HT-29 (cell line): ENCODE results near the gene CUBN. TPM values are rescaled to one million over a fixed set of nuclear protein-coding genes. Genes with fewer than 3 reads are reported as not detected.

ENCODE experiments used
- DNase-seq: peaks from one replicate; pipeline ENCODE4 v3.0.0-alpha.2; 2015; ENCODE audit warnings: low spot score
- total RNA-seq: library from RNA; depleted of rRNA; stranded (reverse); fragments of >200 nt; shearing (Covaris generic); gene quantifications from 2 replicates; pipeline ENCODE4 v1.2.3, GENCODE V29; 2014

CUBN gene
- total RNA-seq, 1 experiment from 2014 or later = not detected

DNA sequence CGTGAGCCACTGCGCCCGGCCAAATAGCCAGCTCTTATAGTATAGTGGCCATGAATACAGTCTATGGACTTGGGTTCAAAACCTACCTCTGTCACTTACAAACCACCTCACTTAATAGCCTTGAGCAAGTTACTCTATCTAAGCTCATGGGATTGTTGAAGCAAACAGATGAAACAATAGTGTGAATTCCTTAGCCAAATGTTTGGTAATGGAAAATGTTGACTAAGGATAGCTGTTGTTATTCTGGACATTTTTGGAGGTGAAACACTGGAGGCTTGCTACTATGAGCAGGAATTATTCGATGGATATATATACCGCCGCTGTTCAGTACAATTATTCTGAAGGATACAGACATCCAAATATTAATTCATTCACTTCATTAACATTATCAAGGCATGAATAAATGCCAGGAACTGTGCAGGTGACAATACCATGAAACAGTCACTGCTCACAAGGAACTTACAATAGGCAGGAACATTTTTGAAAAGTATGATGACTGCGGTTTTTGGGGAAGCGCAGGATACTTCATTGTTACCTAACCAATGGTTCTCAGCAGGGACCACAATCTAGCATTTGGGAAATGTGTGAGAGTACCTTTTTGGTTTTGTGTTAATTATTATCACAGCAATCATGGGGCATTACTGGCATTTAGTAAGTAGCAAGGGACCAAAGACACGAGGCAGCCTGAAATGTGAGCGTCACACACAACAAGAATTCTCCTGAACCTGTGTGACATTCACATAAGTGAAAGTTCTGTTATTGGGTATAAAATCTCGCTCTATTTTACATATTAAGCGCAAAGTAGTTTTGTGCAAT, 55.7 kb downstream of the CUBN start:
- DNase-seq = no peak

DNA sequence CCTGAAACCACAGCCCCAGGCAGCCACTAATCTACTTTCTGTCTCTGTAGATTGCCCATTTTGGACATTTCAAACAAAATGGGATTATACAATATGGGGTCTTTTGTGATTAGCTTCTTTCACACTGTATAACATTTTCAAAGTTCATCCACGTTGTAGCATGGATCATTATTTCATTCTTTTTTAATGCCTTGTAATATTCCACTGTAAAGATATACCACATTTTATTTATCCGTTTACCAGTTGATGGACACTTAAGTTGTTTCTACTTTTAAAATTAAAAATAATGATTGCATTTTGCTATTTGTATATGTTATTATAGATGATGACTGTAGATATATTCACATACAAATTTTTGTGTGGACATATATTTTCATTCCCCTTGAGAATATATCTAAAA, 60.7 kb downstream of the CUBN start:
- DNase-seq = no peak

DNA sequence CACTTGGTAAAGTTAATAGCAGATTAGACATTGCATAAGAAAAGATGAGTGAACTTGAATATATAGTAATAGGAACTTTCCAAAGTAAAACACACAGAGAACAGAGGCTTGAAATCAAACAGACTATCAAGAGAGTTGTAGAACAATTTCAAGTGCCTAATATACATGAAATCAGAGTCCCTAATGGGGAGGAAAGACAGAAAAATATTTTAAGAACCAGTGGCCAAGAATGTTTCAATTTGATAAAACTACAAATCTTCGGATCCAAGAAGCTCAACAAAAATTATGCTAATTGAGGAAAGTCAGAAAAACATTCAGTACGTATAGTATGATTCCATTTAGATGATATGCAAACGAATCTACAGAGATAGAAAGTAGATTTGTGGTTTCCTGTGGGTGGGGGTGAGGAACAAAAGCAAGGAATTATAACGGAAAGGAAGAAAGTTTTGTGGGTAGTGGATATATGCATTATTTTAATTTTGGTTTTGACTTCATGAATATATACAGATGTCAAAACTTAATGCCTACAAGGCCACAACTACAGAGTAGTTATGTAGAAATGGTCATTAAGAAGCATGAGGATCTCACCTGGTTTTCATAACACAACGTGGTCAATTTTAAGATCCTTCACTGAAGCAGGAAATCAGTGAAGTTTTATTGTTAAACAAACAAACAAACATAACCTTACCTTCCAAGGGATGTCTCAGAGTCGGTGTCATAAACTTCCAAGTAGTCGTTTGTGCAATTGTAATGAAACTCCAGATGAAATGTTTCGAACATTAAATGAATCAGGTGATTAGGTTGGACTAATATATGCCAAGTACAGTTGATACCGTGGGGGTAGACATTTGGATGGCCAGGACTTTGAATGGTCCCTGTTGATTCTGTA, 62.0 kb downstream of the CUBN start:
- DNase-seq = peak; percentile 27

DNA sequence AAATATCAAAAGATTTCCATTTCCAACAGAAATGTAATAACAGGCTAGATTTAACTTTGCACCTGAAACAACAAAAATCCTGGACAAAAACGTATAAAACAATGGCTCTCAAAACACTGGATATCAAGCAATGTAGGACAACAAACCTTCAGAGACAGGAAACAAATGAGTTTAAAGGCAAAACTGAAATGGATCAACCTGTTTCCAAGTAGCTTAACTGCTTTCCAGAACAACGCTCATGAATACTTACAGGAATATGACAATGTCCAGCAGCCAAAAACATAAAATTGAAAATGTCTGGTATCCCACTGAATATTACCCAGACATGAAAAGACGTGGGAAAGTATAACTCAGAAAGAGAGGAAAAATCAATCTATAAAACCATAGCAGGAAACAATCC, 62.8 kb downstream of the CUBN start:
- DNase-seq = no peak

DNA sequence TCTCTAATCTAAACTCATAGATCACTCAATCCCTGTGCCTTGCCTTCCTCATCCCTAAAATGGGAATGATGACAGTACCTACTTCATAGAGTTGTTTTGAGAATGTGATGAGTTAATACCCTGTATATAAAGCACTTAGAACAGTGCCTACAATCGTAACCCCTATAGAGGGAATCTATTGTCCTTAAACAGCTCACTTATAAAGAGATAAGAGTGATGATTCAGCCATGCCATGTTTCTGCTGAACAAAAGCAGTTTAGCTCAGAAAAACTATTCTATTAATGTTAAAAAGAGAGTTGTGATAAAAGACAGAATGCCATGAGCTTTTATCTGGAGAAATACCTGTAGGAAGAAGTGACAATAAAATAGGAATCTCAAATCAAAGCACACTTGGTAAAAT, 63.6 kb downstream of the CUBN start:
- DNase-seq = no peak

DNA sequence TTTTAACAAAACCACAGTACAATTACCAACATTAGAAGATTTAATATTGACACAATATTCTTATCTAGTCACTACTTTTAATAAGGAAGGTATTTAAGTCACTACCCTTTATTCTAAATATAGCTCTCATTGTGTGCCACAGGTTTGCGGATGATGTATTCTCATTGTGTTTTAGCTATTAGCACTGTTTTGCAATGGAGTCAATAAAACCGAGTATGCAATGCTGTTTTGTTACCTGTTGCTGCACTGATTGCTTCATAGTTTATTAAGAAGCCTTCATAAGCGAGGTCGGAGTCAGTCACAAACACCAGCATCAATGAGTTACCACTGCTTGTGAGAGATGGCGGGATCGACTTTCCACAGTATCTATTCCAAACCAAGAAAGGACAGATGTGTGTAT, 64.3 kb downstream of the CUBN start:
- DNase-seq = no peak

DNA sequence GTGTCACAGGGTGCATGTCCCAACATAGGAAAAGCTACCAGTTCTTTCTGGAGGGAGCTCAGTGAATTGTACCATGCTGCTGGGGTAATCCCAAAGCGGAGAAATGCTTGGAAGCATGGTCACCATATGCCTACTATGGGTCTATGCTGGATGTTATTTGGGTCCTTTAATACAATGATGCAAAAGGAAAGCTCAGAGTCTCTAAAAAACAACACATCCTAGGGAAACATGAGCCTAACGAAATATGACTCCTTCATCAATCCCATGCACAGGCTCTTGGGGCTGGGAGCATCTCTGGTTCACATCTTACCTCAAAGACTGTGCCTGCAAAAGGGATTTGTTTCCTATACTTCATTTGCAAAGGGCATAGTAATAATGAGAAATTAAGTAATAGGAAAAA, 65.2 kb downstream of the CUBN start:
- DNase-seq = no peak

DNA sequence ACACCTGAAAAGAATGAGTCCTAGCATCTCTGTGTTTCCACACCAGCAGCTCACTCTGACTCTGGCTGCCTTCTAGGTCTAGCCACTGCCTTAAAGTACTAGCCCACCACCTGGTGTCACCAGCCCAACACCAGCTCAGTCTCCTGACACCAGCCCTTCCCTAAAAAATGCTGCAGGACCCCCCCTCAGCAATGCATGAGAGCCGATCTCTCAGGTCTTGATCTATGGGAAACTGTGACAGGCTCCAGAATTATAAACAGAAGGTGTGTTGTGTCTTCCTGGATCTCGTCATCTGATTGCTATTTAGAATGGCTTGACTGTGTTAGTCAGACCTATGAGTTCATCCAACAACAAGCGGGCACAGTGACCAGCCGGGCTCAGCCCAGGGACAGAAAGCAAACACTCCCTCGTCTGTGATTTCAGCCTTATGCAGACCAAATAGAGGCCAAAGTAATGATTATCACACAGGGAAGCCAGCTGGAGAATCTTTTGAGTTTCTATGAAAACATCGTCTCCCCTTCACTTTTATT, 66.6 kb downstream of the CUBN start:
- peak; percentile 90 for DNase-seq

DNA sequence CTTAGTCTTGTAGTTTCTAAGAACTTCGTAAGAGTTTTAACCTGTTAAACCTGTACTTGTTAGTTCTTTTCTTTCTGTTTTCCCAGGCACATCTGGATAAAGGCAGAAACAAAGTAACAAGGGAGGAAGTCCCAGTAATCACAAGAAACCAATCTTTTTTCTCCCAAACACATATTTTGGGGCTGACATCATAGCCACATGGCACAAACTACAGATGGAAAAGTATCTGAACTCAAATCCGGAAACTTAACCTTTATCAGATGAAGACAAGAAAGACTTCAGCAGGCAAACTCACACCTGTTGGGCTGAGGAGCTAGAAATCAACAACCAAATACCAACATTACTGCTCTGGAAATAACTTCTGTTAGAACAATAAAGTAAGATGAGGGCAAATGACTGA, 67.1 kb downstream of the CUBN start:
- DNase-seq = peak; percentile 67

DNA sequence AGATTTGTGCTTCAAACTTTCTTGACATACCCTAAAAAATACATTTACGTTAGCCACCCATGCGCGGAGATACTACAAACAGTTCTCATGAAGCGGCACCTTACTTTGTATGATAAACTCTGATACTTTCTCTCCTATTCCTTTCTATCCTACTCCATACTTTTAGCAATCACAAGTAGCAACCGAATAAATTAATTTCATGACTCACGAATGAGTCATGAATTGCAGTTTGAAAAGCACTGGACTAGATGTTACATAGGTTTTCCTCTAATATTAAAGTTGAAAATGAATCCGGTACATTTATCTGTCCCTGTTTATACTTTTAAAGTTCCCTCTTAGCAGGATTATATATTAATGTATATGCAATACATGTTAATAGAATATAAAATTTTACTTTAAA, 67.6 kb downstream of the CUBN start:
- DNase-seq = peak; percentile 68

DNA sequence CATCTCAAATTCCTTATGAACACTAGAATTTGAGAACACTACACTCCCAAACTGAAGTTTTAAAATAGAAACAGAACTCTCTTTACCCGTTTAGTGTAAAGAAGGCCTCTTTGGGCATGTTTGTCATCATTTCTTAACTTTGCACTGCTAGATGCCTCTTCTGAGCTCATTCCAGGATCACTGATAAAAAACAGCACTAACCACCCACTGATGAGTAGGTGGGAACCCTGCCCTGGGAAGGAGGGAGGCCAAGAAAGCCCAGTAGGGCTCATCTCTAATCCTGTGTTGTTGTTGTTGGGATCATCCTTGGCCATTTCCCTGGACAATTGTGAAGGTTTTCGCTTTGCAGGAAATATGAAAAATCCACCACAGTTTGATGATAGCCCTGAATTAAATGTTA, 68.2 kb downstream of the CUBN start:
- peak; percentile 7 for DNase-seq

DNA sequence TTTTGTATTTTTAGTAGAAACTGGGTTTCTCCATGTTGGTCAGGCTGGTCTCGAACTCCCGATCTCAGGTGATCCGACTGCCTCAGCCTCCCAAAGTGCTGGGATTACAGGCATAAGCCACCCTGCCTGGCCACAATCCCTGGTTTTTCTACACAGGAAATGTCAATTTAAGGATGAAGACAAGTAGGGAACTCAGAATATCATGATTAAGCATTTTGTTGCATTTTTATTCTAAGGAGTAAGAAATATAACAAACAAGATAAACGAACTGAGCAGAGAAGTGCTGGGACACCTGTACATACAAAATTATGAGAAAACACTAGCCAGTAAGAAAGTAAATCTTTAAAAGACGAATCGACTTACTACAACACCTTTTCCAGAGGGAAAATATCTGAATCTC, 69.3 kb downstream of the CUBN start:
- no peak for DNase-seq

DNA sequence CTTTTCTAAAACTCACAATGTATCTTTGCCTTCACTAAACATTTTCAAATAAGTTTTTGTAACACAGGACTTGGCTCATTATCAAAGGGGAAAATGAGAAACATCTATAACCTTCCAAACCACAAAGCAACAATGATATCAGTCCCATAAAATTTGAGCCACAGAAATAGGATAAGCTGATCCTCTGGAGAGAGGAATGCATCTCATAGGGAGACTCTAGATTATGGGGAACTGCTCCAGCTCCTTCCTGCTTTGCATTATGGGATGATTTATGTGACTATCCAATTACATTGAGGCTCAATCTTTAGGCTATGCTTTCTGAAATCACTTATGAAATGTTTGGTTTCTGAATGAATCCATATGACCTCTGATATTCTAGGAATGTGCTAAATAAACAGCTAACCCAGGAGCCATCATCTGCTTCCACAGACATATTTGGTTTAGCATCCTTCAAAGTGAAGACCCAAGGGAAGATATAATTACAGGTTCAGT, 70.4 kb downstream of the CUBN start:
- peak; percentile 16 for DNase-seq

DNA sequence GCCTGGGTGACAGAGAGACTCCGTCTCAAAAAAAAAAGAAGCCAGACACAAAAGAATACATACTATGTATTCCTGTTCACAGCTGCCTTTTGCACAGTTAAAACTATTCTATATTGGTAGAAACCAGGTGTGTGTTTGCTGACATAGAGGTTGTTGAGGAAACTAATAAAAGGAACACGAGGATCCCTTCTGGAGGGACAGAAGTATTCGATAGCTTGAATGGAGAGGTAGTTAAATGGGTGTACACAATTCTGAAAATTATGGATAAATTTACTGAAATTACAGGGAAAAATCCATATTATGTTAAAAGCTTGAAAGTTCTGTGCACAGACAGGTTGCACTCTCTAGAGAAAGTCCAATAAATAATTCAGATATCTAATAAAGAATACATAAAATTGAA, 71.5 kb downstream of the CUBN start:
- DNase-seq = no peak

DNA sequence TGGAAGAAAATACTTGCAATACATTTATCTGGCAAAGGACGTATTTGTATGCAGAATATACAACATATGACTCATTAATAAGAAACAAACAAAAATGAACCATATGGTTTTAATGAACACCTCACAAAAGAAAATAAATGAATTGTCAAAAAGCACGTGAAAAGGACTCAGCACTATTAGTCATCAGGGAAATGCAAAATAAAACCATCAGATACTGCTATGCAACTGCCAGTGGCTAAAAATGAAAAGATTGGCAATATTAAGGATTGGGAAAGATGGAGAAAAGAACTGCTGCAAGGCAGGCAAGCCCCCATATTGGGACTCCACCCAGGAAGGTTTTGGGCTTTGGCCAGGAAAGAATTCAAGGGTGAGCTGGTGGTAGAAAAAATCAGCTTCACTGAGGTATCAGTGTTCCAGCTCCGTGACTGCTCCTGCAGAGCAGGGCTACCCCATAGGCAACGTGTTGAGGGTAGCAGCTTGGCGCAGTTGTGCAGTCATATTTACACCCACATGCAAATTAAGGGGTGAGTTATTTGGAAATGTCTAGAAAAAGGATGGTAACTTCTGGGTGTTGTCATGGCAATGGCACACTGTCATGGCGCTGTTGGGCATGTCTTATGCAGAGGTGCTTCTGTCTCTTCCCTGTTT, 72.7 kb downstream of the CUBN start:
- DNase-seq = no peak

DNA sequence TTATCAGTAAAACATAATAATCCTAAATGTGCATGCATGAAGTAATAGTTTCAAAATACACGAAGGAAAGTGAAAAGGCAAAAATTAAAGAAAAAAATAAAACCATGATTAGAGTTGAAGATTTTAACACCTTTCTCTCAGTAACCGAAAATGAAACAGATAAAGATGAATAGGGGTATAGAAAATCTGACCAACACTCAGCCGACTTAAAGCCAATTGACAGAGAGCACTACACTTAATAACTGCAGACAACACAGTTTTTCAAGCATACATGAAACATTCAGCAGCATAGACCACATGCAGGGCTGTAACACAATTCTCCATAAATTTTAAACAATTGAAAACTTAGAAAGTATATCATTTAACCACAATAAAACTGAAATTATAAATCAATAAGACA, 76.1 kb downstream of the CUBN start:
- DNase-seq = no peak

DNA sequence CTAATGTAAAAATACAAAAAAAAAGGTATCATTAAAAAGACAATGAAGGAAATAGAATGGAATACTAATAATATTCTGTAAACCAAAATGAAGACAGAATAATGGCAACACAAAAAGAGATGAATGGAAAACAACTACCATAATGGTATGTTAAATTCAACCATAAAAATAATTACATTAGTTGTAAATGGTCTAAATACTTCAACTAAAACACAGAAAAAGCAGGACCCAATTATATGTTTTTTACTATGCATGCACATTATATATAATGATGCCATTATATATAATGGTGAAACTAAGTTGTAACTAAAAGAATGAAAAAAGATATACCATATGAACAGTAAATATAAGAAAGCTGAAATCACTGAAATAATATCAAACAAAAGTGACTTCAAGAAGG, 76.5 kb downstream of the CUBN start:
- DNase-seq = no peak

DNA sequence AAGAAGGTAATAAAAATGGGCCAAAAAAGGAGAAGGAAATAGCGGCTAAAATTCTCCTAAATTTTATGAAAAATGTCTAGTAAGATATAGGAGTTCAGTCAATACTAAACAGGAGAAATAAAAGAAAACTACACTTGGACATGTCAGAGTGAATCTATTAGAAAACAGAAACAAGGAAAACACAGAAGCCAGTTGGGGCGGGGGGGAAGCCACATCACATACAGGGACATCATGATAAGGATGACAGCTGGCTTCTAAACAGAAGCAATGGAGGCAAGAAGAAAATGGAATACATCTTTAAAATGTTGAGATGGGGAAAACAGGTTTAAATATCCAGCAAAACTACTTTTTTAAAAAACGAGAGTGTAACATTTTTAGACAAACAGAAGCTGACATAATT, 77.8 kb downstream of the CUBN start:
- DNase-seq = no peak

DNA sequence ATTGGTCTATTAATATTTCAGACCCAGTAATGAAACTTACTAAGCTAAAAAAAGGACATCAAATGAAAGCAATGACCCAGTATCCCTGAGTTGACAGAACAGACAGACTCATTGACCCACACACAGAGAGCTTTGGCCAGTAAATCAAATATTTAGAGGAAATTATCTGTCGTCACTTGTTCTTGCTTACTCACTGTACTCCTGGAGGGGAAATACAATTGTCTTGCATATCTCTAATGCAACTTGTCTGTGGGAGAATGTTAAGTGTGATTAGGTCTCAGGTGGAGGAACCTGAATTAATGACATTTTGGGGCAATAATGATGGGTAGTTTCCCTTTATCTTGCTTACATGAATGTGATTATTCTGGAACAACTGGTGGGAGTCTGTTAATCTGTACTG, 80.4 kb downstream of the CUBN start:
- no peak for DNase-seq

DNA sequence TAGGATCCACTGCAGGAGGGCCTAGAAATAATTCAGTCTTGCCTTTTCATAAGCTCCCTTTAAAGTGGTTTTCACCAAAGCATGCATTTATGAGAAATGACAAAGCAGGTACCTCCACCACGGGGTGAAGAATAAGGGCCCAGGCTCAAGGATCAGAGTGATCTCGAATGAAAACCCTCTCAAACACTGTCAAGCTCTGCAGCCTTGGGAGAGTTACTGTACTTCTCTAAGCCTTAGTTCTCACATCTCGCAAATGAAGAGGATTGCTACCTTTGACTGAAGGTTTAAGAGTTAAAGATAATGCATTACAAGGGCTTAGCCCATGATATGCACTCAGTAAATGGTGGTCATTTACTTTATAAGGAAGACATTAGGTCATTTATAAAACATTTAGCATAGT, 81.7 kb downstream of the CUBN start:
- no peak for DNase-seq

DNA sequence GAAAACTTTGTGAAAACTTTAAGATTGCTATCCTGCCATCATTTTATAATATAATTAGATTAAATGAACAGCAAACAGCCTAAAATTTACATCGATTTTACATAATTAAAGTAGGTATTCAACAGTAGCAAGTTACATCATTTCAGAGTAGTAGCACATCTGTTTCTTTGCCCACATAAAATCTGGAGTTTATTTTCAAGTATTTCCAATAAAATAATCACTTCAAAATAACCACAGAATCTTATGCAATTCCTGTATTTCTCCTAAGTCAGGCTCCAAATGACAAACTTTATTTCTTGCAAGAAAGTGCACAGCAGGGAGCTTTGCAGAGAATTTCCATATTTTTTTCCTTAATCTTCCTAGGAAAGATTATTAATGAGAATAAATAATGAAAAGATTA, 82.6 kb downstream of the CUBN start:
- DNase-seq = no peak

DNA sequence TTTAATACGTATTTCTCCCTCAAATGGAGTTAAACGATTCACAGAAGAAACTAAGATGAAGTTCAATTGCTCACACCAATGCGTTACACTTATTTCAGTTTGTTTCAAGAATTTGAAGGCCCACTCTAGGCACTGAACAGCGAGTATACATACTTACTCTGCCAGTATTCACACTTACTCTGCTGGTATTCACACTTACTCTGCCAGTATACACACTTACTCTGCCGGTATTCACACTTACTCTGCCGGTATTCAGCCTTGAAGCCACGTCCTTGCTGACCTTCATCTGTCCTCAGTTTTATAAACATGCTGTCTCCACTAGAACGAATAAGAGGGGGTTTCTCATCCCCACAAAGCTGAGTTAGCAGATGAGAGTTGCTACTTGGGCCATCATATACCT, 86.0 kb downstream of the CUBN start:
- no peak for DNase-seq
